Activated CD4-positive, CD25-positive, alpha-beta regulatory T cell treated with anti-CD3 and anti-CD28 coated beads, Interleukin-2, amount 50 U/mL, for 24 hours (primary cell): ENCODE results near the gene ASNSD1.
"Not testable (repeated sequence)": the region's sequence is repeated elsewhere in the genome, so short reads cannot be mapped to it uniquely, and the experiment has no call there.

Experiments used
- ATAC-seq, 2 donors: fragments of 150-1000 bp; cut with Tn5 transposase; one replicate each; pipeline ENCODE4 v1.10.0; 2021; ENCODE audit warnings: mild to moderate bottlenecking in 1 of 2, moderate library complexity in 1 of 2

Gene ASNSD1

DNA sequence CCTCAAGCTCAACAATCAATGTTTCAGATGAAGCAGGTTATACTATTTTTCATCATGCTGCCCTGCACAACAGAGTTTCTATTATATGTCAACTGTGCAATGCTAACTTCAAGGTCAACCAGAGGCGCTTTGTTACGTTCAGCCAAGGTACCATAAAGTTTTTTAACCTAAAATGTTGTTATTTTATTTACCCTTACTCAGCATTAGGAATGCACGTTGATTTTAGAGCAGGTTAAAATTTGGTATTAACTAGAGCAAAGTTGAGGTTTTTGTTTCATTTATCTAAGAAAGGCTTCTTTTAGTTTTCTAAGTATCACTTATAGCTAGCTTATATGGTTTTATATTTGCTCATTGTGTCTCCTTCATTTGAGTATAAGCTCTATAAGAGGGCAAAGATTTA lies 35.0 kb downstream of the ASNSD1 start:
- ATAC-seq = no peak

- peak; percentile 36 to 55 for ATAC-seq
Measured at GRCh38 chr2:189698020-189698887, 37.0 kb downstream of the ASNSD1 start.

DNA sequence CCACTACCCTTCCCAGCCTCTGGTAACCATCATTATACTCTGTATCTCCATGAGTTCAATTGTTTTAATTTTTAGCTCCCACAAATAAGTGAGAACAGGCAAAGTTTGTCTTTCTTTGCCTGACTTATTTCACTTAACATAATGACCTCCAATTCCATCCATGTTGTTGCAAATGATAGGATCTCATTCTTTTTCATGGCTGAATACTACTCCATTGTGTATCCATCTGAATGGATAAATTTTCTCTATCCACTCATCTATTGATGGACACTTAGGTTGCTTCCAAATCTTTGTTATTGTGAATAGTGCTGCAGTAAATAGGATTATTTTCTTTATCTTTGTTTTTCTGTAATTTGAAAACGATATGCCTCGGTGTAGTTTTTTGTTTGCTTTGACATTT lies 39.4 kb downstream of the ASNSD1 start:
- no peak for ATAC-seq

DNA sequence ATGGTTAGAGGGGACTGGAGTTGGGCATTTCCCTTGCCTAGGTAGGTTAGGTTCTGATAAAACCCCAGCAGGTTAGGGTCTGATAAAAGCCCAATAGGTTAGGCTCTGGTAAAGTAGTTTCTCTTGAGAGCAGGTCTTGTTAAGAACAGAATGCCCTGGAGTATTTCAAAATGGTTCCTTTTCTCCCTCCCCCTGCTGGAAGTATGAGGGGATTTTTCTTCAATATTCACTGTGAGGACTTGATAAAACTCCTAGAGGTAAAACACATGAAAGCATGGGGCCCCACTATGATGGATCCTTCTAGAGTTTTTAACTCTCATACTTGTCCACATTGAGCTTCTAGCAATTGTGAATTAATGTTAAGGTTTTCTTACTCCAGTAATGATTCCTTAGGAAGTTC lies 40.8 kb downstream of the ASNSD1 start:
- no peak for ATAC-seq

DNA sequence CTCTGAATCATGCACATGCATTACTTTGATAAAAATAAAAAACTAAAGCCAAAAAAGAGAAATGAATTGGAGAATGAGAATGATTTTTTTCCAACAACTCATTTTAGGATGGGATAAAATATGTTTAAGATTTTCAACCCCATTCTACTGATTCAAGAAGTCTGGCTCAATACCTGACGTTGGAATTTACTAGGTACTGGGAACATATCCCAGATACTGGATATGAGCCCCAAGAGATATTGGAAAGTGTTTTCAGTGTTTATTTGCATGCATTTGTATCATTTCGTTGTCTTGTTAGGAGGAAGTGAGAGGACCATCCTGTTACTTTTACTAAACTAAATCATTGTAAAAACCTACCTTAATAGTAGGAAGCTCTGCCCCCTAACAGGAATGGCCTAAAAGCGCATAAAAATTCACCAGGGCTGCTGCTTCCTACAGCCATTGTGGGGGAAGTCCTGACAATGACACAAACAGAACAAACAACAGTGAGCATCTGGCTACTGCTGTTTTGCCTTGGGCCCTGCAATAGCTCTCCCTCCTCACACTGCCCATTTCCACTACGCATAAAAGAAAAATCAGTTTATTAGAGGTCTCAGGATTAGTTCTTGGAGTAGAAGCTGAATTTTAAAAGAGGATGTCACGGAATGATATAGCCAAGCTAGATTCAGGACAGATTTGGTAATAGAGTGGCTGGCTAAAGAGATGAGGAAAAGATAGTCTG lies 48.4 kb downstream of the ASNSD1 start:
- ATAC-seq = no peak

GRCh38 chr2:189717593-189717992 lies 56.3 kb downstream of the ASNSD1 start:
- ATAC-seq = not testable (repeated sequence)

DNA sequence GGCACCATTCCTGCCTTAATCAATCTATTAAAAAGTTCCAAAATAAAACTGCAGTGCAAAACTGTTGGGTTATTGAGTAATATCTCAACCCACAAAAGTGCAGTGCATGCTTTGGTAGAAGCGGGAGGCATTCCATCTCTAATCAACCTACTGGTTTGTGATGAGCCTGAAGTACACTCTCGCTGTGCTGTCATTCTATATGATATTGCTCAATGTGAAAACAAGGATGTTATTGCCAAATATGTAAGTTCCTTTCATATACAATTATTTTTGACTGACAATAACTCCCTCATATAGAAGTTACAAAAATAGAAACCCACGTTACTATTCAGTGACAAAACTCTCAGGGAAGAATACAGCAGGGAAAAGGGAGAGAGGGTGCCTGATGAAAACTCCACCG lies 58.3 kb downstream of the ASNSD1 start:
- no peak for ATAC-seq
